Bronchial epithelial cell (primary cell): ENCODE data around the gene ASIC4. TPM values are rescaled to one million over a fixed set of nuclear protein-coding genes. Genes with fewer than 3 reads are reported as not detected.

Experiments
- DNase-seq: peaks from one replicate; pipeline ENCODE4 v3.0.0-alpha.2; 2010; ENCODE audit warnings: low read depth
- FAIRE-seq: peaks from 2 replicates; lab custom pipeline; 2011; peaks lifted over from hg19 to GRCh38; lab: Jason Lieb, UNC
- H3K27me3 ChIP-seq: 2 replicates; pipeline ENCODE4 v1.5.1; 2011; ENCODE audit warnings: low read length; ENCODE audit not compliant: control insufficient read depth, insufficient read depth
- H3K36me3 ChIP-seq: 2 replicates; pipeline ENCODE4 v1.5.1; 2011; ENCODE audit warnings: low read length; ENCODE audit not compliant: control insufficient read depth, insufficient read depth
- H3K4me3 ChIP-seq: 2 replicates; pipeline ENCODE4 v1.5.1; 2011; ENCODE audit warnings: mild to moderate bottlenecking, low read depth, low read length, control low read depth
- CTCF ChIP-seq: IDR thresholded peaks from 2 replicates; pipeline ENCODE4 v1.5.1; 2011; ENCODE audit warnings: mild to moderate bottlenecking, moderate library complexity, low read length, control low read depth, inconsistent platforms; ENCODE audit not compliant: insufficient read depth, severe bottlenecking
- total RNA-seq: library from RNA; depleted of rRNA; stranded (reverse); fragments of >200 nt; gene quantifications from 2 replicates; pipeline ENCODE4 v1.2.1, GENCODE V29; 2014

Gene ASIC4
- total RNA-seq, 1 donor from 2014 or later, result 0.53 TPM

- DNase-seq (no peak), FAIRE-seq (no peak)
- Histone ChIP-seq H3K4me3 (no peak overlapping the region), H3K27me3 (no peaks in the 10 kb centered on the region), H3K36me3 (no peaks in the 10 kb centered on the region)
- no peak for TF ChIP-seq CTCF
These were observed 33.3 kb downstream of the ASIC4 start for GRCh38 chr2:219547621-219548020.

GRCh38 chr2:219548990-219549389 is 34.7 kb downstream of the ASIC4 start:
- TF ChIP-seq CTCF, result no peak
- FAIRE-seq (no peak), DNase-seq (no peak)
- no peak overlapping the region for H3K4me3 ChIP-seq
- no peaks in the 10 kb centered on the region for H3K36me3 ChIP-seq
- peaks cover 3% of the 10 kb centered on the region for H3K27me3 ChIP-seq

- Histone ChIP-seq H3K27me3 (peaks cover 3% of the 10 kb centered on the region), H3K4me3 (no peak overlapping the region), H3K36me3 (no peaks in the 10 kb centered on the region)
- TF ChIP-seq CTCF, result no peak
- no peak for DNase-seq
- FAIRE-seq, result no peak
These were observed 35.3 kb downstream of the ASIC4 start for GRCh38 chr2:219549619-219550018.

- no peak for FAIRE-seq
- TF ChIP-seq CTCF, result no peak
- peak; percentile 22 for DNase-seq
- Histone ChIP-seq H3K27me3 (peaks cover 3% of the 10 kb centered on the region), H3K4me3 (peak overlapping the region; percentile 62), H3K36me3 (no peaks in the 10 kb centered on the region)
These were observed 37.4 kb downstream of the ASIC4 start for GRCh38 chr2:219551441-219552381.

- no peaks in the 10 kb centered on the region for H3K36me3 ChIP-seq
- no peak for TF ChIP-seq CTCF
- H3K27me3 ChIP-seq, result peaks cover 3% of the 10 kb centered on the region
- FAIRE-seq (no peak), DNase-seq (peak; percentile 58)
- peak overlapping the region; percentile 62 for H3K4me3 ChIP-seq
These were observed 38.3 kb downstream of the ASIC4 start for GRCh38 chr2:219552382-219553167.
